GM13976 (cell line): ENCODE measurements around the gene LPP.

ENCODE experiments used
- DNase-seq: peaks from one replicate; pipeline ENCODE4 v3.0.0; 2012; ENCODE audit warnings: low spot score
- CTCF ChIP-seq: IDR thresholded peaks from 2 replicates; pipeline ENCODE4 v1.5.1; 2012; ENCODE audit warnings: borderline replicate concordance, mild to moderate bottlenecking; ENCODE audit not compliant: insufficient read depth; ENCODE audit errors: extremely low read depth, missing control alignments, control extremely low read depth
- in situ Hi-C: fragments of 300-500 bp; cut with MboI; formaldehyde crosslinking; loops from one replicate; pipeline ENCODE4 v1.12.0; 2022; ENCODE audit warnings: low sequenced_read_pairs, mixed read lengths, inconsistent platforms; ENCODE audit not compliant: unreplicated experiment

Gene LPP

GRCh38 chr3:188539037-188539436 is 385.1 kb downstream of the LPP start:
- no peak for TF ChIP-seq CTCF
- in situ Hi-C loops, result no loop called here
- DNase-seq, result no peak

GRCh38 chr3:188539631-188540194 is 385.8 kb downstream of the LPP start:
- in situ Hi-C loops, result no loop called here
- DNase-seq, result no peak
- TF ChIP-seq CTCF, result no peak

- no peak for TF ChIP-seq CTCF
- no peak for DNase-seq
- in situ Hi-C loops, result no loop called here
Observed at GRCh38 chr3:188542196-188542595, 388.2 kb downstream of the LPP start.

GRCh38 chr3:188544012-188544411 is 390.1 kb downstream of the LPP start:
- in situ Hi-C loops, result no loop called here
- DNase-seq, result no peak
- no peak for TF ChIP-seq CTCF

- no peak for DNase-seq
- TF ChIP-seq CTCF, result no peak
- in situ Hi-C loops, result no loop called here
Observed at GRCh38 chr3:188546835-188547670, 393.1 kb downstream of the LPP start.

- DNase-seq, result no peak
- no peak for TF ChIP-seq CTCF
- in situ Hi-C loops, result no loop called here
Observed at GRCh38 chr3:188553569-188553968, 399.6 kb downstream of the LPP start.
